Stimulated activated CD4-positive, alpha-beta T cell treated with anti-CD3 and anti-CD28 coated beads, Interleukin-1b, Interleukin-23, amount 100 ng/mL, for 48 hours (primary cell): Measurements from ENCODE around the gene ELMO1.

Experiments
- DNase-seq: peaks from one replicate; pipeline ENCODE4 v3.0.0-alpha.2; 2020

The ELMO1 gene

GRCh38 chr7:37110660-37111424 lies 337.8 kb downstream of the ELMO1 start:
- no peak for DNase-seq

DNA sequence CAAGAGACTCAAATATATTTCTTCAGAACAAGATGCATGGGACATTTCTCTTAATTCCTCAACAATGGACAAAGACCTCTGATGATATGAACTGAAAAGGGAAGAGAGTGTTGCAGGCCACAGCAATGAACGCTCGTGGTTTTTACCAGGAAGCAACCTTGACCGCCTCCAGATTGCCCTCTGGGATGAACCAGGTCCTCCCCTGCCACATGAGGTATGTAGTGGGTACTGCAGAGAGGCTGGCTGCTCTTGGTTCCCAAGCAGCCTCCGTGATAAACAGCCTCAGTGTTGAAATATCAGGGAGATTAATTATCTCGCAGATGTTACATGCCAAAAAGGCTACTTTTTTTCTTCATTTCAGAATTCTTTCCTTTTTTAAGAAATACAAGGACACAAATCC lies 338.8 kb downstream of the ELMO1 start:
- no peak for DNase-seq

- no peak for DNase-seq
Measured at GRCh38 chr7:37109016-37109683, 339.5 kb downstream of the ELMO1 start.

- DNase-seq, result no peak
Measured at GRCh38 chr7:37108615-37109014, 340.0 kb downstream of the ELMO1 start.

DNA sequence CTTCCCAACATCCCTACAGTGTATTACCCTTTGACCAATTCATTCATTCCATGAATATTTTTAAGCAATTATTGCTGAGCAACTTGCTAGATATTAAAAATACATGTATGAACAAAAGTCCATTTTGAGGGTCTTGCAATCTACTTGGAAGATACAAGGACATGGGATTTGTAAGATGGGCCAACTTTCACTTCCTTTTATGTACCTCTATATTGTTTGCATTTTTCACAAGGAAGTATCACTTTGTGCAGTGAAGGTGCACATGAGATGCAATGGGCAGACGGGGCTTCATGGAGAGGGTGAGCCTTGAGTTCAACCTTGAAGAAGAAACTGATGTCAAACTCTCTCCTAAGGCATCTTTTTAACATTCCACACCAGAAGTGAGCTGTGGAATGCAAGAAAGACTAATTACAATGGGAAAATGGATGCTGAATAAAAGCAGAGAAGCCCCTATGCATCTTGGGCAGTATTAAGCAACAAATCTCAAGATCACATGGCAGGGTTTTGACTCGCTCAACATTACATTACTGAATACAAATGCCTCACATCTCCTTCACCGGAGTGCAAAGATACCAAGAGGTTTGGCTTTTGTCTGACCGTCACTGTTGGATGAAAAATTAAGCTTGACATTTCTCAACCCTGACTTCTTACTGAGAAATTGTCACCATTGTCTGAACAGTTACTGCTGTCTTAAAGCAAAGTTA lies 341.5 kb downstream of the ELMO1 start:
- no peak for DNase-seq

DNA sequence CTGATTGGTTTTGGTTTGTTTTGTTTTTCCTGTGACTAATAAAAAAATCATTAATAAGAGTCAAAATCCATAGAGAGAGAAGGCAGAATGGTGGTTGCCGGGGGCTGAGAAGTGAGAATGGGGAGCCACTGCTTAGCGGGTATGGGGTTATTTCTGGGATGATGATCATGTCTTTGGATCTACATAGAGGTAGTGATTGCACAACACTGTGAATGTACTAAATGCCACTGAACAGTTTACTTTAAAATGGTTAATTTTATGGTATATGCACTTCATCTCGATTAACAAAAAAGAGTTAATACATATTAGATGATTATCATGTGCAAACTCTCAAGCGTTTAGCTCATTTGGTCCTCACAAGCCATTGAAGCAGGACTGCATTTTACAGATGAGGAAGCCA lies 342.9 kb downstream of the ELMO1 start:
- DNase-seq, result no peak

- no peak for DNase-seq
Measured at GRCh38 chr7:37104822-37105518, 343.7 kb downstream of the ELMO1 start.

GRCh38 chr7:37102518-37103137 lies 346.0 kb downstream of the ELMO1 start:
- no peak for DNase-seq

GRCh38 chr7:37100735-37101331 lies 347.8 kb downstream of the ELMO1 start:
- no peak for DNase-seq

GRCh38 chr7:37098762-37099161 lies 349.9 kb downstream of the ELMO1 start:
- no peak for DNase-seq

GRCh38 chr7:37097983-37098382 lies 350.7 kb downstream of the ELMO1 start:
- DNase-seq, result no peak

DNA sequence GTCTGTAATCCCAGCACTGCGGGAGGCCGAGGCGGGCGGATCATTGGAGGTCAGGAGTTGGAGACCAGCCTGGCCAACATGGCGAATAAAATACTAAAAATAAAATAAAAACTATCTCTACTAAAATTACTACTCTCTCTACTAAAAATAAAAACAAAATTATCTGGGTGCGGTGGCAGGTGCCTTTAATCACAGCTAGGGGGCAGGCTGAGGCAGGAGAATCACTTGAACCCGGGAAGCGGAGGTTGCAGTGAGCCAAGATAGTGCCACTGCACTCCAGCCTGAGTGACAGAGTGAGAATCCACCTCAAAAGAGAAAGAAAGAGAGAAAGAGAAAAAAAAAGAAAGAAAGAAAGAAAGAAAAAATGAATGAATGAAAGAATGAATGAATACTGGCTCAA lies 351.4 kb downstream of the ELMO1 start:
- DNase-seq, result no peak

DNA sequence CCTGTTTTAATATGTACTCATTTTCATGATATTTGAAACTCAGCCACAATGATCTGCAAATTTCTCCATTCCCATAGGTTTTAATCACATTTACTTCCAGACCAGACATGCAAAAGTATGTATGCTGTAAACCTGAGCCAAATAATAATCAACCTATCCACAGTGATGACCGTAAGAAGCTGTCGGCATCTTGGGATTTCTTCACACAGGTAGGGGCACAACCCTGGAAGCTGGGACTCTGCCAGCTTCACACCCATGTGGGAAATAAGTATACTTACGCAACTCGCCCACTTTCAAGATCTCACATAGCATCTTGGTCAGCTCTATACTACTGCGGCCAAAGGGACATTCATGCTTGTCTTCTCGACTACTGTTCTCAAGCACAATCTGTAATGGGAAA lies 352.3 kb downstream of the ELMO1 start:
- DNase-seq, result no peak

DNA sequence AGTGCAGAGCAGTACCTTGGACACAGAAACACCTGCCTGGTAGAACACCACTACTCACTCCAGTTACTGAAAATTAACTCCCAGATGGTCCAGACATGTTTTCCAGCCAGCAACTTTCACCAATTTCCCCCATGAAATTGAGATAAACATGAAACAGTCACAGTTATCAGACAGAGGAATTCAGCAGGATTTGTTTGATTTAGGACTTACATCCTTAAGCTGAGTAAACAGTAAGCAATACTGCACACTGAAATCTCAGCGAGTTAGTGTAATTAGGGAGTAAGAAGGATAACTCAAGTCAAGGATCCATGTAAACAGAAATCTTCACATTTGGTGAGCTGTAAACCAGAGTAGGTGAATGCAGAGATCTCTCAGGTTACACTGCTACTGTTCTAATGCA lies 353.5 kb downstream of the ELMO1 start:
- DNase-seq, result no peak

GRCh38 chr7:37093257-37093656 lies 355.4 kb downstream of the ELMO1 start:
- no peak for DNase-seq

DNA sequence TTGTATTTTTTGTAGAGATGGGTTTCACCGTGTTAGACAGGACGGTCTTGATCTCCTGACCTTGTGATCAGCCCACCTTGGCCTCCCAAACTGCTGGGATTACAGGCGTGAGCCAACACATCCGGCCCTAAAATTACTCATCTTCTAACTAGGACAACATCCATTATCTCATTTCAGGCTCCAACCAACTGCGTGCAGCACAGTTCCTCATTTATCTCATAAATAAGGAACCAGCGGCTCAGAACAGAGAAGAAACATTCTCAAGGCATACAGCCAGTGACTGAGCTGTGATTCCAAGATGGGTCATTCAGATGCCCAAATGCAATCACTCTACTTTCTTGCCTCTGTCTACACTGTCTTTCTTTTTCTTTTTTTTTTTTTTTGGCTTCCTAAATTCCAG lies 356.1 kb downstream of the ELMO1 start:
- no peak for DNase-seq

- no peak for DNase-seq
Measured at GRCh38 chr7:37089972-37090371, 358.7 kb downstream of the ELMO1 start.

DNA sequence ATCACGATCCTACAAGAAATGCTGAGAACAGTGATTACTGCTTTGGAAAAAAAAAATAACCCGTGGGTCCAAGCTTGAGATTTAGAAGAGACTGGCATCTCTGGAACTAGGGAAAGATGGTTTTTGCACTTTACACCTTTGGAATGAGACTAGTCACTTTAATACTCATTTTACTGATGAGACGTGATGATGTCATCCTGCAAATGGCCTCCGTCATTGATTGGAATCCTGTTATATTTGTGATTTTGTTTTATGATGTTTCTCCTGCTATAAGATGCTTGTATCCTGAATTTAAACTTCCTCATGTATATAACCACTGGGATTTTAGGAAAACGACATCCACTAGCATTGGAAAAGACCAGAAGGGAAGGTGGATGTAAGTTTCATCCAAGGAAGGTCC lies 363.1 kb downstream of the ELMO1 start:
- DNase-seq, result no peak

DNA sequence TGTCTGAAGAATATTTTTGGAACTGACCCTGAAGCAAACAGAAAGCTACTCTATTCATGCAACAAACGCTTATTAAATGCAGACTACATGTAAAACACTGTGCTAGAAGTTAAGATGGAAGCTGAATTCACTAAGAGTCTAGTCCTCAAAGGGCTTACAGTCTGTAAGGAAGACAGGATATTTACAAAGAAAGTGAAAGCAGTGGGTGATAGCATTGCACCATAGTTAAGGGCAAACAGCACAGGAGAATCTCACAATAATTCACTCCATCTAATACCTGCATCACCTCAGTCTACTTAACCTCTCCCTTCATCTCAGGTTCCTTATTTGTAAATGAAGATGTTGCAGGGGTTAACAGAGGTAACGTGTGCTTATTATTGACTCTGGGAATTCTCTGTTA lies 364.4 kb downstream of the ELMO1 start:
- no peak for DNase-seq

DNA sequence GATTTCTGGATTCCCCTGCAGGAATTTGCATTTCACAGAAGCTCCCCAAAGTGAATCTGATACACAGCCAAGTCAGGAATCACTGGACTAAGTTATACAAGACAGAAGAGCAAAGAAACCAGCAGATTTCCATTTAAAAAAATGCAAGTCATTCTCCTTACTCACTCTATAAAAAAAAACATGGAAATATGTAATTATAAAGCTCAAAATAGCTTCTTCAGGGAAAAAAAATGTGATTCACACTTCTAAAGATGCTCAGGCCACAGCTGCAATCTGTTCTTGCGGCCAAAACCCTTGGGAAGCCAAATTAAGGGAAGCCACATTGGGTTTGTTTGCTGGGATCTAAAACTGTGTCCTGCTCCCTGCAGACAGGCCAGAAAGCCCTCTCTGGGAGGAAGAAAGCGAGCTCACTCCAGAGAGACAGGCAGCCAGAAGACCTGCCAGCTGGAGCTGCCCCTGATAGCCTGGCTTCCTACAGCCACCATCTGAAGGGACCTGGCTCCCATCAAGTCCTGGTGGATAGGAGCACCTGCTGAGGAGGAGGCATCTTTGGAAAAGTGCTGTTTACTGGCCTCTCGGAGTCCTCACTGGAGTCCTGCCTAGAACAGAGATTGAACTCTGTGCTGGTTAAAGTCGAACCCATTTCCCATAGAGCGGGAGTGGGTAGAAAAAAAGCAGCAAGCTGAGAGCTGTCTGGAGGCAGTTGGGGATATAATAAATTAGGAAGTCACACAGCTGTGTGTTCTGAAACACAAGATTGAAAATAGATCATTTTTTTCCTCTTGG lies 365.2 kb downstream of the ELMO1 start:
- no peak for DNase-seq

DNA sequence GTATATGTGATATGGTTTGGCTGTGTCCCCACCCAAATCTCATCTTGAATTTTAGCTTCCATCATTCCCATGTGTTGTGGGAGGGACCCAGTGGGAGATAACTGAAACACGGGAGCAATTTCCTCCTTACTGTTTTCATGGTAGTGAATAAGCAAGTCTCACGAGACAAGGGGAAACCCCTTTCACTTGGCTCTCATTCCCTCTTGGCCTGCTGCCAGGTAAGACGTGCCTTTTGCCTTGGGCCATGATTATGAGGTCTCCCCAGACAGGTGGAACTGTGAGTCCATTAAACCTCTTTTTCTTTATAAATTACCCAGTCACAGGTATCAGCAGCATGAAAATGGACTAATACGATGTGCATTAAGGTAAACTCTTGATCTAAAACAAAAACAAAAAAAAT lies 367.2 kb downstream of the ELMO1 start:
- peak; percentile 44 for DNase-seq

DNA sequence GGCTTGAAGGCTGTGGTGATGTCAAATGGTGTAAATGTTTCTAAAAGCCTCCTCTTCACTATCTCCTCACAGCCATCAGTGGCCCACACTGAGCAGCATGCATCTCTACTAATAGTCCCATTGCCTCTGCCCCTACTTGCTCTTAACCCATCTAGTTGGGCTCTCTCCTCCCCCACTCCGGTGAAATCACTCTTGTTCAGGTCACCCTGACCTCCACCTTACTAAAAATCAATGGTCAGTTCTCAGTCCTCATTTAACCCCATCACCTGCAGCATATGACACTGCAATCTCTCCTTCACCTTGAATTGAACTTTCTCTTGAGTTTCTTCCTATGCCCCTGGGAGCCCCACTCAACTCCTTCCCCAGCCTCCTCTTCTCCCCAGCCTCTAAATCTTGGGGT lies 369.2 kb downstream of the ELMO1 start:
- no peak for DNase-seq
